ENCODE results near the gene SPEN. TPM values are rescaled to one million over a fixed set of nuclear protein-coding genes. Genes with fewer than 3 reads are reported as not detected.

The SPEN gene
- total and polyA plus RNA-seq, 10 of the 15 experiments (the other 5 are each of a cell fraction or from before 2014, with no cell fraction given), result 5.2 to 58.7 (median 20.1) TPM

- TF ChIP-seq MYC (IDR thresholded peaks at IDR 0.05; ENCODE audit: insufficient read depth, insufficient read length, insufficient replicate concordance, low read length, severe bottlenecking) (no peak), ZNF592 (IDR thresholded peaks at IDR 0.05) (no peak), SPI1 (IDR thresholded peaks at IDR 0.05; ENCODE audit: borderline replicate concordance, insufficient read depth, low read depth, low read length) (peak; percentile 25; the same call in 1 of the 2 replicates), KLF5 (IDR thresholded peaks at IDR 0.05; ENCODE audit: partially characterized antibody) (no peak), GATAD2B (conservative IDR thresholded peaks at IDR 0.05; ENCODE audit: low read depth) (peak; percentile 35), PRDM15 (CRISPR knock-in tag; IDR thresholded peaks at IDR 0.05) (no peak), SP1 (IDR thresholded peaks at IDR 0.05; ENCODE audit: low read depth, low read length) (peak; percentile 50), JUNB (IDR thresholded peaks at IDR 0.05) (peak; percentile 62), ETV6 (conservative IDR thresholded peaks at IDR 0.05 in 1 of 2, IDR thresholded peaks at IDR 0.05 in 1 of 2; ENCODE audit: borderline replicate concordance in 1 of 2, low read depth in 1 of 2) (no peak), SREBF2 (IDR thresholded peaks at IDR 0.05; ENCODE audit: low read length) (no peak), ZNF24 (IDR thresholded peaks at IDR 0.05) (no peak), CEBPB (IDR thresholded peaks at IDR 0.05; ENCODE audit: borderline replicate concordance in 1 of 2, low read depth in 2 of 2, low read length in 2 of 2) (peak in 1 of 2 experiments; percentile 58; a peak in 1 of 4 replicates), EP300 (IDR thresholded peaks at IDR 0.05; ENCODE audit: borderline replicate concordance in 1 of 2, control insufficient read depth in 1 of 2, low read depth in 2 of 2, low read length in 2 of 2) (peak; percentile 35 to 76; a peak in 2 of 4 replicates), IKZF2 (IDR thresholded peaks at IDR 0.05) (peak; percentile 62 to 76; a peak in 3 of 4 replicates), RAD51 (IDR thresholded peaks at IDR 0.05) (no peak), YY1 (IDR thresholded peaks at IDR 0.05; ENCODE audit: low read depth, low read length) (0 out of 2 replicates have a peak, but pooled peaks have one; percentile 6), PAX5 (IDR thresholded peaks at IDR 0.05; ENCODE audit: borderline replicate concordance, low read depth, low read length) (peak; percentile 62; the same call in 1 of the 2 replicates), NR2F1 (conservative IDR thresholded peaks at IDR 0.05) (no peak), BMI1 (IDR thresholded peaks at IDR 0.05; ENCODE audit: borderline replicate concordance) (peak; percentile 28; the same call in 1 of the 2 replicates), ATF2 (IDR thresholded peaks at IDR 0.05; ENCODE audit: low read length) (peak; percentile 85)
These were observed 117.8 kb downstream of the SPEN start (continued) for GRCh38 chr1:15965228-15965767.
